GM10248 (cell line): ENCODE results near the gene OSBPL8.
"Not testable (repeated sequence)": the region's sequence is repeated elsewhere in the genome, so short reads cannot be mapped to it uniquely, and the experiment has no call there.

Experiments used
- CTCF ChIA-PET: fragments of 300-600 bp; sonication (Branson Sonifier 250); formaldehyde crosslinking; extraction: SDS; loops from one replicate; lab custom pipeline; 2021; ENCODE audit warnings: antibody characterized with exemption; lab: Yijun Ruan, JAX
- POLR2A ChIA-PET: fragments of 350-650 bp; sonication (Branson Sonifier 250); formaldehyde crosslinking; extraction: SDS; loops from one replicate; lab custom pipeline; 2020; ENCODE audit warnings: antibody characterized with exemption; lab: Yijun Ruan, JAX
- DNase-seq: peaks from one replicate; pipeline ENCODE4 v3.0.0; 2012; ENCODE audit errors: extremely low spot score
- CTCF ChIP-seq: IDR thresholded peaks from 2 replicates; pipeline ENCODE4 v1.5.1; 2012; ENCODE audit warnings: mild to moderate bottlenecking, low read depth; ENCODE audit errors: extremely low read depth, missing control alignments, control extremely low read depth

The OSBPL8 gene

GRCh38 chr12:76329606-76330005 is 230.0 kb downstream of the OSBPL8 start:
- ChIA-PET POLR2A (no interaction called here), CTCF (interaction anchor here (1.1 to 1.6 kb wide), 4 partner anchors 11 to 21 kb away, joined by 3 to 7 read pairs (median 4); partner anchors contain the start of gene BBS10)

DNA sequence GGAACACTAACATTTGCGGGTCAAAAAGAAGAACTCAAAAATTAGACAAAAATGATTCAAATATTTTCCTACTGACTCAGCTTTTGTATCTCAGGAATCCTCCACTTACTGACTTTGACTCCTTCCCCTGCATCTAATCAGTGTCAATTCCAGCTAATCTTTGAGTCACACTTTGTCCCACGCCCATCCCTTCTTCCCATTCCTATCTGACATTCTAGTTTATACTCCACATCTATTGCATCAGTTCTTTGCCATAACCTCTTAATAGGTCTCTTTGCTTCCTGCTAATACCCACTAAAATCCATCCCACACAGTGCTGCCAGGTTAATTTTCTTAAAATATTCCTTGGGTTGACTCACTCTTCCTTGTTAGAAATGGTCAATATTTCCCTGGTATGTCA is 230.4 kb downstream of the OSBPL8 start:
- ChIA-PET CTCF (interaction anchor here (1.1 to 1.6 kb wide), 5 partner anchors 10 to 20 kb away, joined by 3 to 7 read pairs (median 4); partner anchors contain the start of gene BBS10), POLR2A (no interaction called here)
- DNase-seq, result no peak
- no peak for TF ChIP-seq CTCF

More at GRCh38 chr12:76329606-76330005, 230.0 kb downstream of the OSBPL8 start:
- no peak for DNase-seq
- no peak for TF ChIP-seq CTCF

GRCh38 chr12:76319595-76320319 is 239.8 kb downstream of the OSBPL8 start:
- CTCF ChIA-PET, result interaction anchor here (1.4 kb wide), 1 partner anchor 9 kb away, joined by 4 read pairs; no protein-coding TSS in a partner anchor
- DNase-seq, POLR2A ChIA-PET: not testable (repeated sequence)

DNA sequence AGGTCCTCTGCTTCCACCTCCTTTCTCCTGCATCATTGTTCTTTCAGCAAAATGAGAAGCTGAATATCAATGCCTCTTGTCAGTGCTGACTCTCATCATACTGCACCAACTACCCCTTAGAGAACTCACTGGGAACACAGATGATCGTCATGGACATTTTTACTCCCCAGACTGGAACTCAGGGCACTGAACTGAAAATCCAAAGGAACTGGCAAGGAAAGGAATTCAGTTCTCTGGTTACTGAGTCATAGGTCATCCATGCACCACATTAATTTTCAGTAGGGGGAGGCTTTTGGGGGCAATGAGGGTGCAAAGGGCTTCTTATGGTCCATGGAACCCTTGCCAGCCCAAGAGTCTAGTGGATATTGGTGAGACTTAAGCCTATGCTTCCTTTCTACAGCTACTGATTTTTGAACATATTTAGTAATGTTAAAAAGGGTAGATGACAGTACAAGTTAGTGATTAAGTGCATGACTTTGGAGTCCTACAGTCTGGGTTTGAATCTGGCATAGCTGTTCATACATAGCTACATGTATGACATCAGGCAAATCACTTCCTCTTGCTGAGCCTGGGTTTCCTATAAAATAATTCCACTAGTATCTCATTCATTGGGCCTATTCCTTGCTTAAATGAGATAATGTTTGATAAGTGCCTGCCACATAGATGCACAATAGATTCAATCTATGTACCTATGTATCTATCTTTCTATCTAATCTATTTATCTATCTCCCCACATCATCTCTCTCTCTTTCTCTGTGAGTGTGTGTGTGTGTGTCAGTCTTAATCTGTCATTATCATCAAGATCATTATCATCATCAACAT is 240.6 kb downstream of the OSBPL8 start:
- CTCF ChIA-PET, result interaction anchor here (1.3 to 1.4 kb wide), 2 partner anchors 10 to 49 kb away, joined by 3 to 4 read pairs; no protein-coding TSS in a partner anchor
- no peak for DNase-seq
- POLR2A ChIA-PET, result no interaction called here
- no peak for TF ChIP-seq CTCF

- ChIA-PET CTCF (interaction anchor here (1.3 to 1.4 kb wide), 2 partner anchors 11 to 48 kb away, joined by 3 to 4 read pairs; no protein-coding TSS in a partner anchor), POLR2A (no interaction called here)
- no peak for TF ChIP-seq CTCF
- DNase-seq, result no peak
Measured at GRCh38 chr12:76317976-76318375, 241.6 kb downstream of the OSBPL8 start.

DNA sequence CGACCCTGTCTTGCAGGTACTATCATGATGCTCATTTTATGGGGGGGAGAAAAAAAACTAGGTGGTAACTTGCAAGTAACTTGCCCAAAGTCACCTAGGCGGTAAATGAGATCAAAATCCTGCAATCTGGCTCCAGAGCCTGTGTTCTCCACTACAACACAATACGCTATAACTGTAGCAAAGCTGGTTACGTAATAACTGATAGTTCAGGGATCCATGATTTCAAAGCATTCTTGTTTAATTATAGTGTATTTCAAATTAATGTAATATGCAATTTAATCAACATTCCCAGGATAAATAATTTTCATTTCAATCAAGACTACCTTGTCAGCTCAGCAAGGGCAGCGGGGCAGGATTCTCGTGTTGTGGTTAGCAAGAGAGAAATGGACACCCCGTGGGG is 243.1 kb downstream of the OSBPL8 start:
- ChIA-PET CTCF (interaction anchor here (2.3 kb wide), 1 partner anchor 12 kb away, joined by 7 read pairs; no protein-coding TSS in a partner anchor), POLR2A (no interaction called here)
- no peak for DNase-seq
- no peak for TF ChIP-seq CTCF
